DOHH2 (cell line): ENCODE results near the gene ACTA2.

Experiments used
- CTCF ChIP-seq: fragments of 200-600 bp; sonication (generic); IDR thresholded peaks from one replicate; pipeline ENCODE4 v1.5.1; 2014; ENCODE audit warnings: antibody characterized with exemption, mild to moderate bottlenecking, low read depth, low read length; ENCODE audit not compliant: poor library complexity, severe bottlenecking
- EZH2phosphoT487 ChIP-seq: fragments of 200-600 bp; sonication (generic); IDR thresholded peaks from 2 replicates; pipeline ENCODE4 v1.6.1; 2017; ENCODE audit warnings: borderline replicate concordance, mild to moderate bottlenecking, antibody characterized with exemption, low read length, moderate library complexity, mixed read lengths

- no peak for TF ChIP-seq CTCF
- TF ChIP-seq EZH2phosphoT487: no peak
Measured at GRCh38 chr10:88915781-88916180, 36.8 kb downstream of the ACTA2 start.
